HG03095 (cell line): ENCODE results near the gene XYLT2.

Experiments used
- ATAC-seq: cut with Tn5 transposase; IDR thresholded peaks from one replicate; pipeline ENCODE4 v1.9.1; 2021; ENCODE audit warnings: moderate library complexity; ENCODE audit not compliant: unreplicated experiment

Gene XYLT2

GRCh38 chr17:50363217-50364060, 17.5 kb downstream of the XYLT2 start:
- no peak for ATAC-seq

- no peak for ATAC-seq
Measured at GRCh38 chr17:50364061-50364458, 18.1 kb downstream of the XYLT2 start.

DNA sequence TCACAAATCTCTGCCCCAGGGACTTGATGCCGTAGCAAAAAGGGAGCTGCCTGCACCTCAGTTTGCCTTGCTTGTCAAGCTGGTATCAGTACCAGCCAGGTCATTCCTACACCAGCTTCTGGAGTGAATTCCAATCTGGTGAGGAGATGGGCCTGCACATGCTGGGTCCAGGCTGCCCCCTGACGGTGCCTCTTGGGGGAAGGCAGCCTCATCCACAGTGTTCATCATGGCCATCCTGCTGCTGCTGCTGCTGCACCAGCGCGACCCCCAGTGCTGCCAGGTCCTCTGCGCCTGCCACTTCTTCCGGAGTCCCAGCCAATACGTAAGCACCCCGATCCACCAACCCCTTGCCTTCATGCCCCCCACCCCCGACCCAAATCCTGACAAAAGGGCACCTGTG, 18.8 kb downstream of the XYLT2 start:
- no peak for ATAC-seq

DNA sequence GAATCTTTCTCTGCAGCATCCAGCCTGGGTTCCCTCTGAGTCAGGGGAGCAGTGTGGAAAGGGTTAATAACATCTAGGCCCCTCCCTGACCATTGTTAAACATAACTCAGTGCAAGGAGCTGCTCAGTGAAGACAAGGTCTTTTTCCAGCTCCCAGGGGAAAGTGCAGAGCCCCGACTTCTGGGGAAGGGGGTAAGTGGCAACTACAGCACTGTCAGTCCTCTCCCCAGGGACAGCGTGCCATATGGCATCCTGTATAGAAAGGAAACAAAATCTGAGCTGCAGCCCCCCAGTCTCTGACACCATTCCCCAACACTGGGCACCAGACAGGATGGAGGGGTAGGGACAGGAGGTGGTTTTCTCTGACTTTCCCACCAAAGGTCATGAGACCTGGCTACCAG, 19.2 kb downstream of the XYLT2 start:
- ATAC-seq: no peak

- no peak for ATAC-seq
Measured at GRCh38 chr17:50365649-50366393, 19.9 kb downstream of the XYLT2 start.

- ATAC-seq: no peak
Measured at GRCh38 chr17:50367401-50367800, 21.5 kb downstream of the XYLT2 start.

GRCh38 chr17:50370052-50370451, 24.1 kb downstream of the XYLT2 start:
- ATAC-seq: no peak

- no peak for ATAC-seq
Measured at GRCh38 chr17:50371526-50371925, 25.6 kb downstream of the XYLT2 start.

GRCh38 chr17:50372222-50372757, 26.4 kb downstream of the XYLT2 start:
- no peak for ATAC-seq

DNA sequence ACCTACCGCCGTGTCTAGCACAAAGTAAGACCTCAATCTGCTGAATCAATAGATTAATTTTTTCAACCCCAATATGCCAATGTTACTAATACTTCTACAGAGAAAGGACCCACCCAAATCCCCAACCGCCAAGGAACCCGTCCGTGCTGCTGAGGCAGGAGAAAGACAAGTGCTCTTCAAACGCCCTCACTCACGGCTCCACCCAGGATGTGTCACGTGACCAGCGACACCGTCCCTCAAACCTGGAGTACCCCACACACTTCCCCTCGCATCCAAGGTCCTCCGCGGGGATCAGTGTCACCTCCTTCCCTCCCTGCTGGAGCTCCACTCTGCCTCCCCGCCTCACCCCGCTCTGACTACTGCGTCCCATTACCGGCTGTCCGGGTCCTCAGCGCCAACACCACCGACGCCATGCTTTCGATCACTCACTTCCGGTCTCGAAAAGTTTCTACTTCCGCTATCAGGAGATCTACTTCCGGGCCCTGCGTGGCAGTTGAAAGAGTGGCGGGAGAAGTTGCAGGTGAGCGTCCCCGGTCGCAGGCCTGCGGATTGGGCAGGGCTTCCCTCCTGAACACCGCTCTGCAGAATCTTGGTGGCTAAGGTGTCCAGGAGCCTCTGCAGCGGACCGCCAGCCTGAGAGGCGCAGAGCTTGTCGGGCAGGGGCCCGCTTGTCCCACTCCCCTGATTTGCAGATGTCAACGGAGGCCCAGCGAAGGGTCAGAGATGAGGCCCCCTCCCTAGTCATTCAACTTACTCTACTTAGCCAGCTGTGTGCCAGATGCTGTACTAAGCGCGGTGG, 27.0 kb downstream of the XYLT2 start, which contains the start of the genes EME1 and MRPL27:
Gene EME1, plus strand, starts transcription at position 472 of the 799 bp plus-strand sequence. CDS start 1,980 bp downstream, outside the sequence.
Gene MRPL27, minus strand, starts transcription at position 427 of the 799 bp plus-strand sequence. Its CDS starts 14 bp downstream, at position 413.
- ATAC-seq: peak; percentile 82

GRCh38 chr17:50373705-50374104, 27.8 kb downstream of the XYLT2 start:
- no peak for ATAC-seq

GRCh38 chr17:50375858-50376538, 30.1 kb downstream of the XYLT2 start:
- no peak for ATAC-seq

GRCh38 chr17:50379351-50380132, 33.6 kb downstream of the XYLT2 start:
- ATAC-seq: no peak

DNA sequence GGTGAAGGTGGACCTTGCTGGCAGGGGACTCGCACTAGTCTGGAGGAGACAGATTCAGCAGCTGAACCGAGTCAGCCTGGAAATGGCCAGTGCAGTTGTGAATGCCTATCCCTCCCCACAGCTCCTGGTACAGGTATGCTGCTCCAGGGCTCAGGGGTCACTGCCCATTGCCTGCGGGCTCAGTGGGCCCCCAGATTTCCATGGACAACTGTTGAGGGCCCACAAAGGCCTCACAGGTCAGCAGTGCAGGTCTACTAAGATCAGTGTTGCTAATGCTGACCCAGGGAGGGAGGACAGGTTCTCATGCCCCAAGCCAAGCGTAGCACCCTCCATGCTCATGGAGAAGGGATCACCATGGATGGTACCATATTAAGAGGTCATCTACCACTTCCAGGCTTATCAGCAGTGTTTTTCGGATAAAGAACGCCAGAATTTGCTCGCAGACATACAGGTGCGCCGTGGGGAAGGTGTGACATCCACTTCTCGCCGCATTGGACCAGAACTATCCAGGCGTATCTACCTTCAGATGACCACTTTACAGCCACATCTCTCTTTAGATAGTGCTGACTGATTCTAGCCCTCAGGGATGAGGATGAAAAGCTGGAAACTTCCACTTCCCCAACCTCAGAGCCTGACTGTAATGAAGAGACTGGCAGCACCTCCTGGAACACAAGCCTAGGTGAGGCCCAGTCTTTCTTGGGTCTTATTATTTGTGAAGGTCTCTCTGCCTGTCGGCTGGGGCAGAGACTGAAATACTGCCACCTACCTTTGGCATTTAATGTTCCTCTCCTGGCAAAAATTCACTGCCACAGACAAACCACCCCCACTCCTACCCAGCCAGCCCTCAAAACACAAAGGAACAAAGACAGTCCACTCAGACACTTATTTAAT, 34.7 kb downstream of the XYLT2 start:
- ATAC-seq: no peak

- no peak for ATAC-seq
Measured at GRCh38 chr17:50381260-50381815, 35.4 kb downstream of the XYLT2 start.

- ATAC-seq: no peak
Measured at GRCh38 chr17:50381920-50382319, 36.0 kb downstream of the XYLT2 start.

DNA sequence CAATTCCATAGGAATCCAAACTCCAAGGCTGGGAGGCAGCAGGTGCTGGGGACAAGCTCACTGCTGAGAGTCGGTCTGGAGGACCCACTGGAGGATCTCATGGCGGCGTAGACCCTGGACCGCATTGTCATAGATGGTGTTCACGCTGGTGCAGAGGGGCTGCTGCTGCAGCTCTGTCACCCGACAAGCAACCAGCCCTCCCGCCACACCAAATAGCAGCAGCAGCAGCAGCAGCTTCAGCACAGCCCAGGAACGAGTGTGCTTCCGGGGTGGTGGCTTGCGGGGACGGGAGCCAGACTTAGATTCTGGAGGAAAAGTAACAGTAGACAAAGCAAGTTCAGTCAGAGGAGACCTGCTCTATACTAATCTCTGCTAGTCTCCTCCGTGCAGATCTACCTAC, 37.0 kb downstream of the XYLT2 start:
- ATAC-seq: no peak

GRCh38 chr17:50386510-50386909, 40.6 kb downstream of the XYLT2 start:
- ATAC-seq: no peak
